Right lobe of liver (tissue), 6 donors: ENCODE measurements around the gene CPT1A. TPM values are rescaled to one million over a fixed set of nuclear protein-coding genes. Genes with fewer than 3 reads are reported as not detected.

Source experiments
- ATAC-seq, 4 donors: fragments of 200-7000 bp; cut with Tn5 transposase; one replicate each; pipeline ENCODE4 v1.9.1; 2020; ENCODE audit warnings: mild to moderate bottlenecking in 4 of 4, moderate library complexity in 4 of 4
- DNase-seq, 3 donors: peaks; one replicate each; pipeline ENCODE4 v3.0.0-alpha.2; 2020
- H3K27ac ChIP-seq, 3 donors: fragments of 200-600 bp; one replicate each; pipeline ENCODE4 v1.8.0; 2022
- H3K27me3 ChIP-seq, 2 donors: fragments of 200-600 bp; one replicate each; pipeline ENCODE4 v1.8.0; 2022
- H3K36me3 ChIP-seq, 4 donors: fragments of 200-600 bp; sonication (generic) in 1 of 4; one replicate each; pipeline versions ENCODE4 v1.5.1 to v1.8.0; 2017 to 2022; ENCODE audit warnings: control low read depth in 1 of 4
- H3K4me1 ChIP-seq, 4 donors: fragments of 200-600 bp; sonication (generic) in 1 of 4; one replicate each; pipeline versions ENCODE4 v1.5.1 to v1.8.0; 2017 to 2022; ENCODE audit warnings: control low read depth in 1 of 4
- H3K4me3 ChIP-seq, 3 donors: fragments of 200-600 bp; one replicate each; pipeline ENCODE4 v1.8.0; 2022
- H3K9me3 ChIP-seq, 4 donors: fragments of 200-600 bp; sonication (generic) in 1 of 4; one replicate each; pipeline versions ENCODE4 v1.5.1 to v1.8.0; 2017 to 2022; ENCODE audit warnings: control low read depth in 1 of 4
- POLR2A ChIP-seq: fragments of 450-650 bp; IDR thresholded peaks from one replicate; pipeline ENCODE4 v1.6.1; 2017; ENCODE audit warnings: antibody characterized with exemption, mild to moderate bottlenecking
- WGBS: methylation state at CpG from one replicate; pipeline ENCODE4 v1.1.6; 2018; ENCODE audit warnings: low coverage, low lambda C conversion rate; ENCODE audit not compliant: insufficient coverage; ENCODE audit errors: missing lambda C conversion rate; 5-methylcytosine and 5-hydroxymethylcytosine counted together
- intact Hi-C, 2 donors: fragments of 100-400 bp; cut with DNase I; formaldehyde crosslinking; loops; one replicate each; pipeline versions ENCODE4 v1.11.2 to v1.14.1; 2022
- total RNA-seq, 6 experiments: library from RNA; depleted of rRNA in 2 of 6; stranded (reverse); fragments of >200 nt in 2 of 6; fragmentation: NEBNext Ultra II Directional in 3 of 6; extraction: Animal tissue kit (Norgen Biotek cat#: 25700) in 3 of 6; gene quantifications; one replicate each; pipeline versions ENCODE4 v1.1.0 to v1.2.4, GENCODE V29; 2016 to 2023
- TF ChIP-seq, protein P1 (sequence below), 4 donors: fragments of 200-600 bp in 3 of 4; fragments of 450-650 bp in 1 of 4; IDR thresholded peaks; one replicate each; pipeline versions ENCODE4 v1.5.1 to v1.8.0; 2016 to 2022; ENCODE audit warnings: antibody characterized with exemption in 4 of 4, mild to moderate bottlenecking in 2 of 4
- donor health status: DM: no; HTN: yes; CAD: no.
- donor health status: DM: no; HTN: no; CAD: no.
- donor health status: DM: no; HTN: no; CAD: no.
- donor health status: DM: no; HTN: yes; CAD: no.
- donor health status: DM: no; HTN: yes; CAD: no.

CPT1A gene
- total RNA-seq, 6 experiments from 2014 or later, result 30.5 to 152 (median 90.8) TPM

DNA sequence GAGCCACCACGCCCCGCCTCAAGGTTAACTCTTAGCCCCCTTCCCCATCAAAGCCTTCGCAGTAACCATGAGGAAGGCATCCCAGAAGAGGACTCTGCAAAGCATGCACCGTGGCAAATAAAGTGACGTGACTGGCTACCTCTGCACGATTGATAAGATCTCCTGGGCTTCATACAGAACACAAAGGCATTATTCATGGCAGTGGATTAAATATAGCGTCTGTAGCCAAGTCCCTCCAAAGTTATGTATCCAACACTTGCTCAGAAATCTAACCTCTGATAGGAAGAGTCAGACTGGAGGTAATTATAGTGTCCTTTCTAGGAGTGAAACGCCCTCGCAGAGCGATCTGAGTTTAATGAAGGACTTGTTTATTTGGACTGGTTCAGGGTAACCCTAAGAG, 22.4 kb downstream of the CPT1A start:
- TF ChIP-seq POLR2A, result no peak
- TF ChIP-seq, protein P1, sequence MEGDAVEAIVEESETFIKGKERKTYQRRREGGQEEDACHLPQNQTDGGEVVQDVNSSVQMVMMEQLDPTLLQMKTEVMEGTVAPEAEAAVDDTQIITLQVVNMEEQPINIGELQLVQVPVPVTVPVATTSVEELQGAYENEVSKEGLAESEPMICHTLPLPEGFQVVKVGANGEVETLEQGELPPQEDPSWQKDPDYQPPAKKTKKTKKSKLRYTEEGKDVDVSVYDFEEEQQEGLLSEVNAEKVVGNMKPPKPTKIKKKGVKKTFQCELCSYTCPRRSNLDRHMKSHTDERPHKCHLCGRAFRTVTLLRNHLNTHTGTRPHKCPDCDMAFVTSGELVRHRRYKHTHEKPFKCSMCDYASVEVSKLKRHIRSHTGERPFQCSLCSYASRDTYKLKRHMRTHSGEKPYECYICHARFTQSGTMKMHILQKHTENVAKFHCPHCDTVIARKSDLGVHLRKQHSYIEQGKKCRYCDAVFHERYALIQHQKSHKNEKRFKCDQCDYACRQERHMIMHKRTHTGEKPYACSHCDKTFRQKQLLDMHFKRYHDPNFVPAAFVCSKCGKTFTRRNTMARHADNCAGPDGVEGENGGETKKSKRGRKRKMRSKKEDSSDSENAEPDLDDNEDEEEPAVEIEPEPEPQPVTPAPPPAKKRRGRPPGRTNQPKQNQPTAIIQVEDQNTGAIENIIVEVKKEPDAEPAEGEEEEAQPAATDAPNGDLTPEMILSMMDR (IDR thresholded peaks at IDR 0.05), result no peak
- no peak for ATAC-seq
- intact Hi-C loops, result no loop called here
- H3K4me1 ChIP-seq, result no peaks in the 10 kb centered on the region
- H3K27me3 ChIP-seq, result no peaks in the 10 kb centered on the region
- H3K4me3 ChIP-seq, result no peak overlapping the region
- no peak for DNase-seq
- H3K36me3 ChIP-seq, result peaks cover 0 to 20% (median 3%) of the 10 kb centered on the region in 4 donors
- 78% methylated on average over 8 of the region's 10 CpGs for WGBS
- no peaks in the 10 kb centered on the region for H3K9me3 ChIP-seq
- H3K27ac ChIP-seq, result no peak overlapping the region

DNA sequence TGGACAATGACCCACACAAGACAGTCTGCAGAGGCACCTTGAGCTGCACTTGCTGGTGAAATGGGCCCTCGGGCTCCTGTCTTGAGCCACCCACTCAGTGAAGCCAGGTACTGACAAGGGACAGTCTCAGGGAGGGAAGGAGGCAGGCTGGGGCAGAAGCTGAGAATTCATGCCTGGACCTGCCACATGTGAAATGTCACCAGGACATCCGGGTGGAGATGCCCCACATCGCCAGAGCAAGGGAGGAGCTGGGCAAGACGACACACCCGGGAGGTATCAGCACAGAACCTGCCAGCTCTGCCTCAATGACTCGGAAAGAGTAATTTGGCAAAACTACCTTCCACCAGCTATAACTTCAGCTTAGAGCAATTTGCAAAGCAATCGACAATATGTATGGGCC, 23.5 kb downstream of the CPT1A start:
- DNase-seq (no peak), ATAC-seq (peak in 2 of 4 donors; percentile 7 to 20)
- Histone ChIP-seq H3K4me3 (no peak overlapping the region), H3K27ac (no peak overlapping the region), H3K27me3 (no peaks in the 10 kb centered on the region), H3K4me1 (peaks cover 0 to 4% (median 0%) of the 10 kb centered on the region in 4 donors), H3K36me3 (peaks cover 0 to 20% (median 6%) of the 10 kb centered on the region in 4 donors), H3K9me3 (no peaks in the 10 kb centered on the region)
- WGBS, result 86% methylated on average over 1 of the region's 7 CpGs
- TF ChIP-seq, protein P1 (IDR thresholded peaks at IDR 0.05), result no peak
- TF ChIP-seq POLR2A, result no peak
- intact Hi-C loops, result no loop called here

DNA sequence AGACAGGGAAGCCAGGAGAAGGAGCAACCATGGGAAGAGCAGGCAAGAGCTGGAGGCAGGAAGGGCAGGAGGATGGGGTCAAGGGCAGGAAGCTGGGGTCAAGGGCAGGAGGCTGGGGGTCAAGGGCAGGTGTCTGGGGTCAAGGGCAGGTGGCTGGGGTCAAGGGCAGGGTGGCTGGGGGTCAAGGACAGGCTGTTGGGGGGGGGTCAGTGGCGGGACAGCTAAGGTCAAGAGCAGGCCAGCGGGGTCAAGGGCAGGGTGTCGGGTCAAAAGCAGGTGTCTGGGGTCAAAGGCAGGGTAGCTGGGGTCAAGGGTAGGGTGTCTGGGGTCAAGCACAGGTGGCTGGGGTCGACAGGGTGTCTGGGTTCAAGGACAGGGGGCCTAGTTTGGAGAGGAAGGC, 24.2 kb downstream of the CPT1A start:
- TF ChIP-seq, protein P1 (IDR thresholded peaks at IDR 0.05), result no peak
- no peak for TF ChIP-seq POLR2A
- 50% methylated on average over 1 of the region's 4 CpGs for WGBS
- Histone ChIP-seq H3K4me3 (no peak overlapping the region), H3K27me3 (no peaks in the 10 kb centered on the region), H3K36me3 (peaks cover 0 to 25% (median 10%) of the 10 kb centered on the region in 4 donors), H3K4me1 (peaks cover 0 to 4% (median 0%) of the 10 kb centered on the region in 4 donors), H3K27ac (no peak overlapping the region), H3K9me3 (no peaks in the 10 kb centered on the region)
- ATAC-seq, result peak in 2 of 4 donors; percentile 30 to 40
- intact Hi-C loops, result no loop called here
- no peak for DNase-seq

DNA sequence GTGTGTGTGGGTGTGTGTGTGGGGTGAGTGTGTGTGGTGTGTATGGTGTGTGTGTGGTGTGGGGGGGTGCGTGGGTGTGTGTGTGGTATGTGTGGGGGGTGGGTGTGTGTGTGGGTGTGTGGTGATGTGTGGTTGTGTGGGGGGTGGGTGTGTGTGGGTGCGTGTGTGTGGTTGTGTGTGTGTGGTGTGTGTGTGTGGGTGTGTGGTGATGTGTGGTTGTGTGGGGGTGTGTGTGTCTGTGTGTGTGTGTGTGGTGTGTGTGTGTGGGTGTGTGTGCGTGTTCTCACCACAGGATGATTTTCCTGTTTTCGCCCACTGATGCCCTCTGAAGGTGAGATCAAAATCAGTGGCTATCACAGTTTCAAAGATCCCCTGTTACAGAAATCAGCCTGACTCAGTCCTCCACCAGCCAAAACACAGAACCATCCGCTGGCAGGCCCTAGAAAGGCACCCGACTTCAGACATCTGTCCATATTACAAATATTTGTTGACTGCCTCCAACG, 24.7 kb downstream of the CPT1A start:
- intact Hi-C loops, result no loop called here
- H3K27ac ChIP-seq, result no peak overlapping the region
- DNase-seq (no peak), ATAC-seq (peak; percentile 39 to 59 (median 50))
- no peaks in the 10 kb centered on the region for H3K27me3 ChIP-seq
- peaks cover 0 to 4% (median 0%) of the 10 kb centered on the region in 4 donors for H3K4me1 ChIP-seq
- TF ChIP-seq, protein P1 (IDR thresholded peaks at IDR 0.05), result no peak
- TF ChIP-seq POLR2A, result no peak
- H3K4me3 ChIP-seq, result no peak overlapping the region
- no peaks in the 10 kb centered on the region for H3K9me3 ChIP-seq
- H3K36me3 ChIP-seq, result peaks cover 0 to 30% (median 14%) of the 10 kb centered on the region in 4 donors
- 44% methylated on average over 6 of the region's 7 CpGs for WGBS
